NCI-H187 (cell line): ENCODE results near the gene PCOLCE2.
"Not testable (repeated sequence)": the region's sequence is repeated elsewhere in the genome, so short reads cannot be mapped to it uniquely, and the experiment has no call there.

Experiments used
- DNase-seq, 2 experiments: peaks; one replicate each; lab custom pipeline; 2025; lab: John Stamatoyannopoulos, UW

PCOLCE2 gene

GRCh38 chr3:142898346-142899213 lies 9.7 kb upstream of the PCOLCE2 start:
- DNase-seq, result no peak

DNA sequence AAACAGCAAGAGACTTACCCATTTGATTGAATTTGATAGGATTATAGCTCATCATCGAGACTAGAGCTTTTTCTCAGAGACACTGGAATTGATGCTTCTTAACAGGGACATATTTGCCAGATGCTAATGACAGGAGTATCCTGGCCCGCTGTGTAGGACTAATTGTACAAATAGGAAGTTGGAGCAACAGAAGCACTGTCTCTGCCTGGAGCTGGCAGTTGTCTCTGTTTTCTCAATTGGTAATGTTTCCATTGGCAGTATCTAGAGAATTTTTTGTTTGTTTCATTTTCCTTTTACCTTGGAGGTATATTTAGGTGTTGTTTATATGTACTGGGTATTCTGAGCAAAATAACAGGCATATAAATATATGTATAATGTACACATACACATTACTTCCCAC lies 8.9 kb upstream of the PCOLCE2 start:
- DNase-seq, result no peak

DNA sequence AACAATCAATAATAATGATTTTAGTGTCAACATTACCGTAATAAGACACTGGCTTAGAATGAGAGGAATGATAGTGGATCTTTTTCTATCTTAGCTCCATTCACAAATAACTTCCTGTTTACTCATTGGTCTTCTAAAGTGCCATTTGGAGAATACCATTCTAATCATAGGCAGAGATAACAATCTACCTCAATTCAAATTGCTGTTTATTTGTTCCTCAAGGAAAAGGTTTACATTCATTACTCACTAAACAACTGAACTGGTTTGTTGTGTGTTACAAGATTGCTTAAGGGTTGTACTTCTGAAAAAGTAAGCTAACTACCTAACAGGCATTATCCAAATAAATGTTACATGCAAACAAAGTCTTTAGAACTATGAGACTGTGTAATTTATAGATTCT lies 8.1 kb upstream of the PCOLCE2 start:
- DNase-seq, result no peak

DNA sequence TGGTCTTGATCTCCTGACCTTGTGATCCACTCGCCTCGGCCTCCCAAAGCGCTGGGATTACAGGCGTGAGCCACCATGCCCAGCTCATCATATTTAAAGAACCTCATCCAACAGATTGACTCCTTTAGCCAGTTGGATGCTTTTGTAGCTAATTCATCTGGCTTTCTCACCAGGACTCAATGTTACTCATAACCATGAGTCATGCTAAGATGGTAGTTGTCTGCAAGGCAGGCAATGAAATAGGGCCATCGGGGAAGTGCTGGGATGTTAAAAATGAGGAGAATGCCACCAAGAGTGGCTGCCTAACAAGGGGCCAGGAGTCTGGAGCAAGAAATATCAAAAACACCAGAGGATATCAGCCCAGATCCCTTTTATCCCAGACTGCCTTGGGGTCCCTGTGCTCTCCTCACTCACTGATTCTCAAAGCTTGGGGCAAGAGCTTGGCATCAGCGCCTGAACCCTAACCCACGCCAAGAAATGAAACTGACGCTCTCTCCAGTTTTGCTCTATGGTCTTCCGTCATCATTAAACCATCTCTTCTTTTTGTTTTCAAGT lies 7.4 kb upstream of the PCOLCE2 start:
- DNase-seq, result no peak

DNA sequence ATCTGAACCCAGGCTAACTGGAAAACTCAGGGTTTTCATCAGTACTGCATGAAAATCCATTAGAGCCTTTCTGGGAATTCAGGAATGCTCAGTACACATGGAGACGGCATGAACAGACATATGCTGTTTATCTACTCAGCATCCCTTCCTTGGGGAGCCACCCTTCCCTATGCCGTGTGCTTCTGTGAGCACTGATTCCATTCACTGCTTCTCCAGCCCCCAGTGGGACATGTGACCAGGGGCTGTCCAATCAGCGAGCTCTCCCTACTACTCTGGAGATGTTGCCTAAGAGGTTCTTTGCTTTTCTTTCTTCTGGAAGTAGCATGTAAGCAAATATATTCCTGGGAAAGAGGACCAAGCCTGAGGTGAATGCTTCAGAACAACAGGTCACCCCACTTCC lies 5.6 kb upstream of the PCOLCE2 start:
- DNase-seq, result no peak

- DNase-seq, result no peak
These were observed 3.8 kb upstream of the PCOLCE2 start for GRCh38 chr3:142892714-142893113.

- no peak for DNase-seq
These were observed 1.7 kb upstream of the PCOLCE2 start for GRCh38 chr3:142890592-142890991.

DNA sequence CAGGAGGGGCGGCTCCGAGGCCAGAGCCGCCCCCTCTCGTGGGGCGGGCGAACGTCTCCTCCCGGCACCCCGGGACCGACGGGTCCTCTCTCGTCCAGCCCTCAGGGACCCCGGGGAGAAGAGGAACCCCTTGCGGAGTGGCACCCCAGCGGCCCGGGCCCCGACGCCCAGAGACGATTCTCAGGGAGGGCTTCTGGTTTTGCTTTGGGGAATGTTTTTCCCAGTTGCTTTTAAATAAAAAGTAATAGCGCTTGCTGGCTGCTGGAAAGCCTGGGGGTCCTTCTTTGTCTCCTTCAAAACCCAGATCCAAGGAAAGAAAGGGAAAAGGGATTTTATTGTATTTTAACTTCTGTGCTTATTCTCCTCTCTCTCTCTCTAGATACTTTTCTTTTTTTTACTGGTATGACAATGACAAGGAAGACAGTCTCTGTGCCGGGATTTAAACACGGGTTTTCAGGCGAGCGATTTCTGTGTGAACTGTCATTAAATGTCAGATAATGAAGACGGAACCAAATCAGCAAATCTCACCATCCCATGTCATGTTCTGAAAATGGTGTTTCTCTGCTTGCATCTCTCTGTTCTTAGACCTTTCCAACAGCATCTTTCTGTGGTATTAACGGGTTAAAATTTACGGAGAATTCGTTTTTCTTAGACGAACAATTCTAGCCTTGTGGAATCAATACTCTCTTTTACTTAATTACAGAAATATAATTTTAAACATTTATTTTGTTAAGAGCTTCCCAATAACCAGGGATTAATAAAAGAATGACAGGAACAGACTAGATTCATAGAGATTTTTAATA lies 530 bp upstream of the PCOLCE2 start:
- DNase-seq, result no peak

GRCh38 chr3:142888099-142888480 lies 793 bp downstream of the PCOLCE2 start:
- no peak for DNase-seq

DNA sequence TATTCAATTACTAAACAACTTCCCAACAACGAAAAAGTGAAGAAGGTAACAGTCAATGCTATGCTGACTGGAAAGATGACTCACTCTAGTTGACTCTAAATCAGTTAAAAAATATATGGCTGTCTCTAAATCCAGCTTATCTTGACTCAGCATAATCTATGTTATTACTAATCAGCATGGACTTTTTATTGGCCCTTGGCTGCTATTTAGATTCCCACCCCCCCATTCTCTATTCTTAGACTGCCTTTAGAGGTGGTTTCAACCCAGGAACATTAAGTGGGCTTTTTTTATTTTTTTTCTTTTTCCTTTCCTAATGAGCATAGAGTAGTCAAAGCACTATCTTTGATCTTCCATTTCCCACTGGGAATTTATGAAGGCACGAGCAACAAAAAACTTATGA lies 1.9 kb downstream of the PCOLCE2 start:
- DNase-seq, result no peak

DNA sequence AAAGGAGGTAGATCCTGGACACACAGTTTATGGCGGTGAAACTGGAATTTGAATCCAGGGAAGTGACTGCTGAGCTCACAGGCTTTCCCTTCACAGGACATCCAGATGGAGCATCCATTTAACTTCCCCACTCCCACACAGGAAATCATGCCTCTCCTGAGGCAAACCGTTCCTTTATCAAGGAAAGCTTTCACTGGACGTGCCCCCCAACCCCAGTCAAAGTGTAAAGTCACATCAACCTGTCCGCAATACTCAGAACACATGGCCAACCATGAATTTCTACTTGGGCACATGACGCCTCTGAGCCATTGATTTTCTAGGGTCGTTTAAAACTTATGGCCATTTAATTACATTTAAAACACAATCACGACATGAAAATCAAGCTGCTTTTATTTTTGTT lies 2.9 kb downstream of the PCOLCE2 start:
- no peak for DNase-seq

DNA sequence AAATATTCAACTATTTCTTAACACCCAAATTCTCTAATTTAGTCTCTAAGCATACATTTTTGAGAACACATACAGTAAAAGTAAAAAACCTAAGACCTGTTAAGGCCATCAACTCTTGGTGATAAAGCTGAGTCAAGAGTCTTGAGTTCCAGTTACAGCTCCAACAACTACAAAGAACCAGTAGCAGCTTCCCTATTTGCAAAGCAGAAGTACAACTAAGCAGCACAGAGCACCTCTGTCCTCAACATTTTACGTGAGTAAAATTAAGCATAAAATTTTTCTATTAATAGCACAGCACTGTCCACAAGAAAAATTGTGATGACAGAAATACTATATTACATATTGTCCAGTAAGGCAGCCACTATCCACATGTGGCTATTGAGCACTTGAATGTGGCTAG lies 4.4 kb downstream of the PCOLCE2 start:
- no peak for DNase-seq

DNA sequence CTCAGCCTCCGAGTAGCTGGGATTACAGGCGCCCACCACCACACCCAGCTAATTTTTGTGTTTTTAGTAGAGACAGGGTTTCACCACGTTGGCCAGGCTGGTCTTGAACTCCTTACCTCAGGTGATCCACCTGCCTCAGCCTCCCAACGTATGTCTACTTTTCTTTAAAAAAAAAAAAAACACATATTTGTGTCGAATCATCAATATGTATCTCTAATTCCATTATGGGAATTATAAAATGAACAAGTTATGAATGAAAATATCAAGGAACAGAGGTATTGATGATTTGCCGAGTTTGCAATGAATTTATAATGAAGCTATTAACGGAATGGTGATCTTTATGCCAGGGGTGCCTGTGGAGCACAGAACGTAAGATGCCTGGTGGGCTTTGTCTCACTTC lies 5.3 kb downstream of the PCOLCE2 start:
- DNase-seq, result not testable (repeated sequence)

DNA sequence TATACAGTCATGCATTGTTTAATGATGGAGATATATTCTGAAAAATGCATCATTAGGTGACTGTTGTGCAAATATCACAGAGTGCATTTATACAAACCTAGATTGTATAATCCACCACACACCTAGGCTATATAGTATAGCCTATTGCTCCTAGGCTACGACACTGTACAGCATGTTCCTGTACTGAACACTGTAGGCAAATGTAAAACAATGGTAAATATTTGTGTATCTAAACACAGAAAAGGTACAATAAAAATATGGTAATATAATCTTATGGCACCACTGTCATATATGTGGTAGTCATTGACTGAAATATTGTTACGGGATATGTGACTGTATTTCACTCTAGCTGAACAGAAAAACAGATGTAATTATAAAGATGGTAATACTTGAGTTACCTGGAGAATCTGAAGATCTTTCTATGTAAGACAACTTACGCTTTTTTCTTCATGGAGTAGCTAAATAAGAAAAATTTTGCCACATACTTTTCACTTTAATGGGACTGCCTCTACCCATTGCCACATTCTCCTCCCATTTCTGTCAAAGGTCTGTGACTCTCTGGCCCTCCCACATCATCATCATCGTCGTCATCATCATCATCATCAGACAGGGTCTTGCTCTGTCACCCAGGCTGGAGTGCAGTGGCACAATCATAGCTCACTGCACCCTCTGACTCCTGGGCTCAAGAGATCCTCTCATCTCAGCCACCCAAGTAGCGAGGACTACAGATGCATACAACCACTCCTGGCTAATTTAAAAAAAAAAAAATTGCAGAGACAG lies 7.2 kb downstream of the PCOLCE2 start:
- no peak for DNase-seq

DNA sequence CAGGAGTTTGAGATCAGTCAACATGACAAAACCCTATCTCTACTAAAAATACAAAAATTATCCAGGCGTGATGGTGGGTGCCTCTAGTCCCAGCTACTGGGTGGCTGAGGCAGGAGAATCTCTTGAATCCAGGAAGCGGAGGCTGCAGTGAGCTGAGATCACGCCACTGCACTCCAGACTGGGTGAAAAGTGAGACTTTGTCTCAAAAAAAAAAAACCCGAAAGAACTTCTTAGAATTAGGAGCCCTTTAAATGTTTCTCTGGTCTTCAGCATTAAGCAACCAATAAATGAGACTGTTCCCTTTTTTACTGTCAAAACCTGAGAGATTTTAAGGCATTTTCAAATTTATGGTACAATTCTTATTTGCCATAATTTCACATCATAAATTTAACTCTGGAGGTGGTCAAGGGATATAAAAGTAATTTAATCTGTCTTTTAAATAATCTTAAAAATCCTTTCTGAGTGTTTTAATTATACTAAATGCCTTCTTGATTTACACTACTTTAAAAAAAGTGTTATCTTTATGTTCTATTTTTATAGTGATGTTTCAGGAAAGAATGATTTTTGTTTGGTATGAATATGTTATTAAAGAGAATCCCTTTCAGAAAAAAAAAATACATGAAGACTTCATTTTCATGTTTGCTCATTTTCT lies 10.1 kb downstream of the PCOLCE2 start:
- DNase-seq, result no peak

DNA sequence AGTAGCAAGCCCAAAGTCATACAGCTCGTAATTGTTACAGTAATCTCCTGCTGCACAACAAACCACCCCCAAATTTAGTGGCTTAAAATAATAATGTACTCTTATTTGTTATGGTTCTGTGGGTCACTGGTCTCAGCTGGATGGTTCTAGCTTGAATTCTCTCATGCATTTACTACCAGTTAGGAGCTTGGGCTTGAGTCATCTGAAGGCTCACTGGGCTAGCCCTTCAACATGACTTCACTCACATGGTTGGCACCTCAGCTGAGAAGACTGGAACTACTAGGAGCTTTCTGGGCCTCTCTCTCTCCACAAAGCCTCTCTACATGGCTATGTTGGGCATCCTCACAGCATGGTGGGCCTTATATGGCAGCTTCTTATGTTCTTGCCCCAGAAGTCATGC lies 12.5 kb downstream of the PCOLCE2 start:
- DNase-seq, result no peak

- DNase-seq, result no peak
These were observed 13.2 kb downstream of the PCOLCE2 start for GRCh38 chr3:142875583-142876207.

- no peak for DNase-seq
These were observed 13.8 kb downstream of the PCOLCE2 start for GRCh38 chr3:142875099-142875498.

- not testable (repeated sequence) for DNase-seq
These were observed 20.5 kb downstream of the PCOLCE2 start for GRCh38 chr3:142868382-142868781.

GRCh38 chr3:142866841-142867631 lies 21.8 kb downstream of the PCOLCE2 start:
- DNase-seq, result peak; percentile 68 to 79
